HCT116 (cell line): ENCODE results near the gene G6PD. TPM values are rescaled to one million over a fixed set of nuclear protein-coding genes. Genes with fewer than 3 reads are reported as not detected.

Experiments used
- ATAC-seq: fragments of 200-7000 bp; cut with Tn5 transposase; 2 replicates; pipeline ENCODE4 v1.9.1; 2020; ENCODE audit warnings: mild to moderate bottlenecking, moderate library complexity
- BruUV-seq: library from RNA; stranded (reverse); fragments of 400-500 nt; replicated peaks from 2 replicates; lab custom pipeline; 2021; lab: Mats Ljungman, UMichigan
- CTCF ChIA-PET: fragments of 300-600 bp; sonication (Branson Sonifier 250); formaldehyde crosslinking; loops from one replicate; lab custom pipeline; 2021; ENCODE audit warnings: antibody characterized with exemption; lab: Charles Lee
- POLR2A ChIA-PET: fragments of 300-600, 350-600 bp; sonication (Branson Sonifier 250); formaldehyde crosslinking; loops from one replicate; lab custom pipeline; 2021; ENCODE audit warnings: antibody characterized with exemption; lab: Charles Lee
- RAD21 ChIA-PET, 2 experiments: fragments of 300-600 bp; sonication (Branson Sonifier 250); formaldehyde crosslinking; loops; one replicate each; lab custom pipeline; 2023; ENCODE audit warnings: low total read pairs in 2 of 2; ENCODE audit not compliant: uncharacterized antibody in 2 of 2, unreplicated experiment in 2 of 2, low non-redundant PET in 1 of 2; lab: Charles Lee
- DNase-seq: peaks from one replicate; pipeline ENCODE4 v3.0.0-alpha.2; 2010; ENCODE audit warnings: low read depth, low spot score
- H2AFZ ChIP-seq: fragments of 200-600 bp; shearing (Covaris generic), sonication (generic); 2 replicates; pipeline ENCODE4 v1.6.1; 2017; ENCODE audit warnings: low read depth, mixed run types, mixed read lengths, antibody characterized with exemption, low read length; ENCODE audit not compliant: poor library complexity, severe bottlenecking
- H3K27ac ChIP-seq: 2 replicates; pipeline ENCODE4 v1.5.1; 2012; ENCODE audit warnings: low read depth, low read length
- H3K27me3 ChIP-seq: fragments of 200-600 bp; sonication (generic); 2 replicates; pipeline ENCODE4 v1.6.1; 2016; ENCODE audit warnings: mixed run types, low read length, mixed read lengths; ENCODE audit not compliant: insufficient read depth
- H3K36me3 ChIP-seq, 2 experiments: fragments of 200-500 bp in 1 of 2; fragments of 200-600 bp in 1 of 2; sonication (Bioruptor generic) in 1 of 2; sonication (generic) in 1 of 2; 2 replicates each; pipeline versions ENCODE4 v1.5.1 to v1.6.1; 2014 to 2016; ENCODE audit warnings: low read length in 2 of 2, inconsistent platforms in 1 of 2, mixed read lengths in 1 of 2, mixed run types in 1 of 2; ENCODE audit not compliant: insufficient read depth in 2 of 2, control insufficient read depth in 1 of 2
- H3K4me1 ChIP-seq, 2 experiments: fragments of 200-600 bp in 1 of 2; sonication (generic) in 1 of 2; 2 replicates each; pipeline versions ENCODE4 v1.5.1 to v1.6.1; 2012 to 2017; ENCODE audit warnings: low read length in 2 of 2, inconsistent platforms in 1 of 2, mild to moderate bottlenecking in 1 of 2, mixed read lengths in 1 of 2, mixed run types in 1 of 2, moderate library complexity in 1 of 2; ENCODE audit not compliant: insufficient read depth in 2 of 2, control insufficient read depth in 1 of 2
- H3K4me2 ChIP-seq: fragments of 200-600 bp; sonication (generic); 2 replicates; pipeline ENCODE4 v1.6.1; 2017; ENCODE audit warnings: mixed run types, low read length, mixed read lengths
- H3K4me3 ChIP-seq, 2 experiments: fragments of 200-600 bp in 1 of 2; sonication (generic) in 1 of 2; replicated peaks in 1 of 2; 2 replicates each; pipeline ENCODE4 v1.5.1; 2011 to 2016; ENCODE audit warnings: low read length in 2 of 2, control low read depth in 1 of 2, low read depth in 1 of 2, mild to moderate bottlenecking in 1 of 2, mixed read lengths in 1 of 2, mixed run types in 1 of 2
- H3K79me2 ChIP-seq: fragments of 200-600 bp; sonication (generic); 2 replicates; pipeline ENCODE4 v1.6.1; 2017; ENCODE audit warnings: mild to moderate bottlenecking, mixed run types, low read length, moderate library complexity, mixed read lengths; ENCODE audit not compliant: insufficient read depth
- H3K9ac ChIP-seq: fragments of 200-600 bp; sonication (generic); 2 replicates; pipeline ENCODE4 v1.6.1; 2016; ENCODE audit warnings: low read length, mixed read lengths
- H3K9me2 ChIP-seq: fragments of 200-600 bp; sonication (generic), shearing (Covaris generic); 2 replicates; pipeline ENCODE4 v1.6.1; 2017; ENCODE audit warnings: mixed run types, mild to moderate bottlenecking, moderate library complexity; ENCODE audit not compliant: insufficient read depth
- H3K9me3 ChIP-seq, 2 experiments: fragments of 200-500 bp in 1 of 2; fragments of 200-600 bp in 1 of 2; sonication (Bioruptor generic) in 1 of 2; sonication (generic) in 1 of 2; 2 replicates each; pipeline ENCODE4 v1.6.1; 2014 to 2017; ENCODE audit warnings: low read length in 2 of 2, mixed read lengths in 2 of 2, inconsistent platforms in 1 of 2, low read depth in 1 of 2, mild to moderate bottlenecking in 1 of 2, mixed run types in 1 of 2, moderate library complexity in 1 of 2; ENCODE audit not compliant: control insufficient read depth in 1 of 2, insufficient read depth in 1 of 2
- H4K20me1 ChIP-seq: fragments of 200-600 bp; sonication (generic), shearing (Covaris generic); 2 replicates; pipeline ENCODE4 v1.6.1; 2017; ENCODE audit warnings: mixed run types, mild to moderate bottlenecking, moderate library complexity; ENCODE audit not compliant: insufficient read depth
- CTCF ChIP-seq, 3 experiments: fragments of 200-600 bp in 1 of 3; sonication (generic) in 1 of 3; IDR thresholded peaks in 2 of 3; conservative IDR thresholded peaks in 1 of 3; 2 replicates each; pipeline ENCODE4 v1.5.1; 2012 to 2017; ENCODE audit warnings: low read depth in 2 of 3, low read length in 2 of 3, antibody characterized with exemption in 1 of 3, borderline replicate concordance in 1 of 3, control low read depth in 1 of 3, mild to moderate bottlenecking in 1 of 3, mixed read lengths in 1 of 3, mixed run types in 1 of 3, moderate library complexity in 1 of 3; ENCODE audit not compliant: insufficient read depth in 1 of 3
- EGR1 ChIP-seq: IDR thresholded peaks from 2 replicates; pipeline ENCODE4 v1.6.1; 2012; ENCODE audit warnings: low read depth
- FOSL1 ChIP-seq: IDR thresholded peaks from 2 replicates; pipeline ENCODE4 v1.6.1; 2012; ENCODE audit warnings: low read depth
- JUND ChIP-seq: IDR thresholded peaks from 2 replicates; pipeline ENCODE4 v1.6.1; 2012
- POLR2A ChIP-seq: IDR thresholded peaks from 2 replicates; pipeline ENCODE4 v1.7.0; 2011; ENCODE audit warnings: borderline replicate concordance; ENCODE audit not compliant: insufficient read depth, insufficient read length; ENCODE audit errors: extremely low read depth
- RAD21 ChIP-seq: IDR thresholded peaks from 2 replicates; pipeline ENCODE4 v1.6.1; 2012; ENCODE audit warnings: low read depth, mild to moderate bottlenecking
- SP1 ChIP-seq: IDR thresholded peaks from 2 replicates; pipeline ENCODE4 v1.6.1; 2012; ENCODE audit warnings: low read depth
- SRF ChIP-seq: IDR thresholded peaks from 2 replicates; pipeline ENCODE4 v1.6.1; 2012; ENCODE audit warnings: low read depth
- TCF7L2 ChIP-seq: IDR thresholded peaks from 2 replicates; pipeline ENCODE4 v1.7.0; 2011; ENCODE audit warnings: borderline replicate concordance, inconsistent platforms; ENCODE audit not compliant: insufficient read depth, insufficient read length; ENCODE audit errors: extremely low read depth
- ZNF274 ChIP-seq: fragments of 200-500 bp; sonication (Bioruptor generic); IDR thresholded peaks from 2 replicates; pipeline ENCODE4 v1.6.1; 2014; ENCODE audit warnings: mild to moderate bottlenecking, low read depth, low read length, inconsistent platforms
- intact Hi-C: fragments of 100-400 bp; cut with micrococcal nuclease; formaldehyde crosslinking; loops from 2 replicates; pipeline ENCODE4 v1.10.0; 2022
- total RNA-seq: library from RNA; stranded (reverse); gene quantifications from one replicate; pipeline ENCODE4 v1.2.1, GENCODE V29; 2021; ENCODE audit not compliant: unreplicated experiment
- TF ChIP-seq, protein P1 (sequence below): IDR thresholded peaks from 2 replicates; pipeline ENCODE4 v1.6.1; 2012; ENCODE audit warnings: low read depth

The G6PD gene
- total RNA-seq, 1 experiment from 2014 or later = 109 TPM

DNA sequence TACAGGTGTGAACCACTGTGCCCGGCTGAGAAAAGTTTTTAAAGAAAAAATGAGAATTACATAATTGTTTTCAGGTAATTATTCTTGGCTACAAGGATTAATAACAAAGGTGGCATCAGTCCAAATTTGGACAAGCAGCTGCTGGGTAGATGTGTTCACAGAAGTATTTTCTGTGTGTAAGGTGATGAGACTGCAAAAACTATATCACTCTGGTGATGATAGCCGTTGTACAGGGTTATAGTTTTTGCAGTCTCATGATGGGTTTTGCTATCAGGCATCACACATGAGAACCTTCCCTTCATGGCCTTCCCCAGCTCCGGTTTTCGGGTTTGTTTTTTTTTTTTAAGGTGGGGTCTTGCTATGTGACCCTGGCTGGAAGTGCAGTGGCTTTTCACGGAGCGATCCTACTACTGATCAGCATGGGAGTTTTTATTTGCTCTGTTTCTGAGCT, 51.1 kb downstream of the G6PD start:
- ChIA-PET CTCF (no interaction called here), RAD21 (no interaction called here), POLR2A (no interaction called here)
- Histone ChIP-seq H3K27me3 (no peaks in the 10 kb centered on the region), H3K9me2 (no peaks in the 10 kb centered on the region), H3K4me2 (no peak overlapping the region), H3K4me1 (peaks cover 0 to 5% of the 10 kb centered on the region in 2 experiments; a peak in 1 of 4 replicates), H2AFZ (no peak overlapping the region), H3K4me3 (no peak overlapping the region), H3K27ac (no peak overlapping the region), H3K9ac (no peak overlapping the region), H4K20me1 (no peaks in the 10 kb centered on the region), H3K9me3 (no peaks in the 10 kb centered on the region), H3K36me3 (no peaks in the 10 kb centered on the region), H3K79me2 (no peaks in the 10 kb centered on the region)
- TF ChIP-seq SP1 (no peak), TCF7L2 (no peak), RAD21 (no peak), CTCF (IDR thresholded peaks at IDR 0.05 in 2 of 3, conservative IDR thresholded peaks at IDR 0.05 in 1 of 3; ENCODE audit: borderline replicate concordance in 1 of 3, insufficient read depth in 1 of 3, low read depth in 2 of 3, low read length in 2 of 3) (no peak), EGR1 (no peak), JUND (no peak), FOSL1 (no peak), ZNF274 (no peak), SRF (no peak), POLR2A (no peak)
- TF ChIP-seq, protein P1, sequence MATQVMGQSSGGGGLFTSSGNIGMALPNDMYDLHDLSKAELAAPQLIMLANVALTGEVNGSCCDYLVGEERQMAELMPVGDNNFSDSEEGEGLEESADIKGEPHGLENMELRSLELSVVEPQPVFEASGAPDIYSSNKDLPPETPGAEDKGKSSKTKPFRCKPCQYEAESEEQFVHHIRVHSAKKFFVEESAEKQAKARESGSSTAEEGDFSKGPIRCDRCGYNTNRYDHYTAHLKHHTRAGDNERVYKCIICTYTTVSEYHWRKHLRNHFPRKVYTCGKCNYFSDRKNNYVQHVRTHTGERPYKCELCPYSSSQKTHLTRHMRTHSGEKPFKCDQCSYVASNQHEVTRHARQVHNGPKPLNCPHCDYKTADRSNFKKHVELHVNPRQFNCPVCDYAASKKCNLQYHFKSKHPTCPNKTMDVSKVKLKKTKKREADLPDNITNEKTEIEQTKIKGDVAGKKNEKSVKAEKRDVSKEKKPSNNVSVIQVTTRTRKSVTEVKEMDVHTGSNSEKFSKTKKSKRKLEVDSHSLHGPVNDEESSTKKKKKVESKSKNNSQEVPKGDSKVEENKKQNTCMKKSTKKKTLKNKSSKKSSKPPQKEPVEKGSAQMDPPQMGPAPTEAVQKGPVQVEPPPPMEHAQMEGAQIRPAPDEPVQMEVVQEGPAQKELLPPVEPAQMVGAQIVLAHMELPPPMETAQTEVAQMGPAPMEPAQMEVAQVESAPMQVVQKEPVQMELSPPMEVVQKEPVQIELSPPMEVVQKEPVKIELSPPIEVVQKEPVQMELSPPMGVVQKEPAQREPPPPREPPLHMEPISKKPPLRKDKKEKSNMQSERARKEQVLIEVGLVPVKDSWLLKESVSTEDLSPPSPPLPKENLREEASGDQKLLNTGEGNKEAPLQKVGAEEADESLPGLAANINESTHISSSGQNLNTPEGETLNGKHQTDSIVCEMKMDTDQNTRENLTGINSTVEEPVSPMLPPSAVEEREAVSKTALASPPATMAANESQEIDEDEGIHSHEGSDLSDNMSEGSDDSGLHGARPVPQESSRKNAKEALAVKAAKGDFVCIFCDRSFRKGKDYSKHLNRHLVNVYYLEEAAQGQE = no peak
- no TSS peak for BruUV-seq
- DNase-seq = no peak
- no peak for ATAC-seq
- intact Hi-C loops = no loop called here
